Measurements from ENCODE around the gene PPP2R5A.
A peak's percentile ranks its signal among the peaks of the same experiment; 100 is the strongest.

Gene PPP2R5A

GRCh38 chr1:212289262-212290077 is 4.3 kb downstream of the PPP2R5A start:
- TF ChIP-seq, protein P1, sequence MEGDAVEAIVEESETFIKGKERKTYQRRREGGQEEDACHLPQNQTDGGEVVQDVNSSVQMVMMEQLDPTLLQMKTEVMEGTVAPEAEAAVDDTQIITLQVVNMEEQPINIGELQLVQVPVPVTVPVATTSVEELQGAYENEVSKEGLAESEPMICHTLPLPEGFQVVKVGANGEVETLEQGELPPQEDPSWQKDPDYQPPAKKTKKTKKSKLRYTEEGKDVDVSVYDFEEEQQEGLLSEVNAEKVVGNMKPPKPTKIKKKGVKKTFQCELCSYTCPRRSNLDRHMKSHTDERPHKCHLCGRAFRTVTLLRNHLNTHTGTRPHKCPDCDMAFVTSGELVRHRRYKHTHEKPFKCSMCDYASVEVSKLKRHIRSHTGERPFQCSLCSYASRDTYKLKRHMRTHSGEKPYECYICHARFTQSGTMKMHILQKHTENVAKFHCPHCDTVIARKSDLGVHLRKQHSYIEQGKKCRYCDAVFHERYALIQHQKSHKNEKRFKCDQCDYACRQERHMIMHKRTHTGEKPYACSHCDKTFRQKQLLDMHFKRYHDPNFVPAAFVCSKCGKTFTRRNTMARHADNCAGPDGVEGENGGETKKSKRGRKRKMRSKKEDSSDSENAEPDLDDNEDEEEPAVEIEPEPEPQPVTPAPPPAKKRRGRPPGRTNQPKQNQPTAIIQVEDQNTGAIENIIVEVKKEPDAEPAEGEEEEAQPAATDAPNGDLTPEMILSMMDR (conservative IDR thresholded peaks at IDR 0.05; ENCODE audit: low read depth, low read length) = no peak

GRCh38 chr1:212290608-212291007 is 5.4 kb downstream of the PPP2R5A start:
- peak; percentile 29 for DNase-seq (ENCODE audit: low read depth)
- TF ChIP-seq, protein P1 (conservative IDR thresholded peaks at IDR 0.05; ENCODE audit: low read depth, low read length) = no peak
- H3K4me3 ChIP-seq (ENCODE audit: low read depth, low read length) = no peak overlapping the region

More at GRCh38 chr1:212289262-212290077, 4.3 kb downstream of the PPP2R5A start:
- DNase-seq (ENCODE audit: low read depth) = no peak
- no peak overlapping the region for H3K4me3 ChIP-seq (ENCODE audit: low read depth, low read length)

DNA sequence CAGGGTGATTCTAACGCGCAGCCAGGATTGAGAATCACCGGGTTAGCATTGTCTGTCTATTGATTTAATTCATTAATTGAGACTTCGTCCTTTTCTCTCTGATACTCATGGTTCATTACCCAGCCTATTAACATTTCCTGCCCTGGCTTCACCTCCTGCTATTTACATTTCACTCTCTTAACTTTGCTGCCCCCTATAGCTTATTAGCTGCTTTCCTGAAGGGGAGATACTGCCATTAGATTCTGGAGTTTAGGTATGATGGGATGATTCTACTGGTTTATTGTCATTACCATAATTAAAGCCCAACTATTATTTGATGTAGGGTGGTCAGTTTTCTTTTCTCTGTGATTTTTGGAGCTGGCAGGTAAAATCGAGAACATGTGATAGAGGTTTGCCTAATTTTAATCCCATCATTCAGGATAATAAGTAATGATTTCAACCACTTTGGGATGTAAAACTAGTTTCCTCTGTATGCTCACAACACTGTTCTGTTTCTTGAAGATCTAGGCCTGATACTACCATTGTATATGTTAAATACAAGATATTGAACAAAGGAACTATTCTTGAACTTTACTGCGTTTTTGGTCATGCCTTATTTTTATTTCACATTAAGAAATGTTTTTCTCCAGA is 6.4 kb downstream of the PPP2R5A start:
- TF ChIP-seq, protein P1 (conservative IDR thresholded peaks at IDR 0.05; ENCODE audit: low read depth, low read length) = peak; percentile 76
- H3K4me3 ChIP-seq (ENCODE audit: low read depth, low read length) = no peak overlapping the region
- peak; percentile 72 for DNase-seq (ENCODE audit: low read depth)

GRCh38 chr1:212292250-212293105 is 7.3 kb downstream of the PPP2R5A start:
- H3K4me3 ChIP-seq (ENCODE audit: low read depth, low read length) = no peak overlapping the region
- TF ChIP-seq, protein P1 (conservative IDR thresholded peaks at IDR 0.05; ENCODE audit: low read depth, low read length) = no peak
- DNase-seq (ENCODE audit: low read depth) = no peak

- H3K4me3 ChIP-seq (ENCODE audit: low read depth, low read length) = no peak overlapping the region
- TF ChIP-seq, protein P1 (conservative IDR thresholded peaks at IDR 0.05; ENCODE audit: low read depth, low read length) = peak; percentile 39
- peak; percentile 45 for DNase-seq (ENCODE audit: low read depth)
Measured at GRCh38 chr1:212293579-212293978, 8.4 kb downstream of the PPP2R5A start.

DNA sequence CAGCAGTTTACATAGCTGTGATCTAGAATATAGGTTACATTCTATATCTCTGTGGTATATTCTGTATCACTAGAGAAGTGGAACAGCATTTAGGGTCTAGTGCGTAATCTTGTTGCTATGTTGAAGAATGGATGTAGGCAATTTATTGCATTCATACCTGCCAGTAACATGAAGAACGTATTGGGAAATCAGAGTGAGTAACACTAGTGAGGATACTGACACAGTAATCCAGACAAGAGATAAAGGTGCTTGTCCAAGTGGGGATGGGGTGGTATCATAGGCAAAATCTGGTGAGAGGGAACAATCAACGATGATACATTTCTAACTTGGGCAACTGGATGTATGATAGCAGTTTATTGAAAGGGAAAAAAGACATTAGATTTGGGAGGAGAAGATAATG is 9.8 kb downstream of the PPP2R5A start:
- DNase-seq (ENCODE audit: low read depth) = no peak
- TF ChIP-seq, protein P1 (conservative IDR thresholded peaks at IDR 0.05; ENCODE audit: low read depth, low read length) = no peak
- no peak overlapping the region for H3K4me3 ChIP-seq (ENCODE audit: low read depth, low read length)
